Retinal pigment epithelial cell (primary cell): ENCODE results near the gene CAPN7.

Experiments used
- DNase-seq: peaks from one replicate; pipeline ENCODE4 v3.0.0-alpha.2; 2010; ENCODE audit warnings: low read depth
- H3K4me3 ChIP-seq: 2 replicates; pipeline ENCODE4 v1.5.1; 2011; ENCODE audit warnings: mild to moderate bottlenecking, low read length, control low read depth, moderate library complexity
- CTCF ChIP-seq: conservative IDR thresholded peaks from 2 replicates; pipeline ENCODE4 v1.5.1; 2011; ENCODE audit warnings: low read depth, low read length, control low read depth, inconsistent platforms

Gene CAPN7

GRCh38 chr3:15290736-15291135, 84.7 kb downstream of the CAPN7 start:
- no peak overlapping the region for H3K4me3 ChIP-seq
- no peak for DNase-seq
- TF ChIP-seq CTCF: no peak

GRCh38 chr3:15291589-15292541, 85.8 kb downstream of the CAPN7 start:
- DNase-seq: no peak
- no peak overlapping the region for H3K4me3 ChIP-seq
- TF ChIP-seq CTCF: no peak

- H3K4me3 ChIP-seq: no peak overlapping the region
- TF ChIP-seq CTCF: no peak
- no peak for DNase-seq
Observed at GRCh38 chr3:15292765-15293522, 86.9 kb downstream of the CAPN7 start.

GRCh38 chr3:15294929-15295328, 88.9 kb downstream of the CAPN7 start:
- no peak for TF ChIP-seq CTCF
- H3K4me3 ChIP-seq: no peak overlapping the region
- no peak for DNase-seq

GRCh38 chr3:15295506-15295905, 89.5 kb downstream of the CAPN7 start:
- no peak for TF ChIP-seq CTCF
- H3K4me3 ChIP-seq: no peak overlapping the region
- DNase-seq: peak; percentile 84

- TF ChIP-seq CTCF: no peak
- no peak for DNase-seq
- H3K4me3 ChIP-seq: no peak overlapping the region
Observed at GRCh38 chr3:15297608-15298350, 91.7 kb downstream of the CAPN7 start.
